HG03103 (cell line): ENCODE measurements around the gene C1RL.
"Not testable (repeated sequence)": the region's sequence is repeated elsewhere in the genome, so short reads cannot be mapped to it uniquely, and the experiment has no call there.

ENCODE experiments used
- ATAC-seq: cut with Tn5 transposase; IDR thresholded peaks from one replicate; pipeline ENCODE4 v1.9.1; 2021; ENCODE audit warnings: low read depth; ENCODE audit not compliant: unreplicated experiment

The C1RL gene

GRCh38 chr12:7068240-7068993 lies 40.6 kb downstream of the C1RL start:
- no peak for ATAC-seq

GRCh38 chr12:7067096-7067495 lies 41.9 kb downstream of the C1RL start:
- ATAC-seq, result no peak

- ATAC-seq, result no peak
Measured at GRCh38 chr12:7066596-7066995, 42.4 kb downstream of the C1RL start.

- ATAC-seq, result no peak
Measured at GRCh38 chr12:7065073-7065623, 43.9 kb downstream of the C1RL start.

- no peak for ATAC-seq
Measured at GRCh38 chr12:7064516-7064915, 44.5 kb downstream of the C1RL start.

GRCh38 chr12:7061596-7061995 lies 47.4 kb downstream of the C1RL start:
- ATAC-seq, result no peak

- ATAC-seq, result no peak
Measured at GRCh38 chr12:7061138-7061537, 47.9 kb downstream of the C1RL start.

GRCh38 chr12:7060353-7060954 lies 48.6 kb downstream of the C1RL start, which contains the start of gene C1S:
Gene C1S (plus strand): TSS chr12:7060718. CDS start chr12:7061913, 1,195 bp downstream.
- ATAC-seq, result no peak

GRCh38 chr12:7059780-7060179 lies 49.2 kb downstream of the C1RL start:
- no peak for ATAC-seq

GRCh38 chr12:7058850-7059395 lies 50.1 kb downstream of the C1RL start:
- no peak for ATAC-seq

GRCh38 chr12:7058163-7058845 lies 50.7 kb downstream of the C1RL start:
- no peak for ATAC-seq

GRCh38 chr12:7055736-7056135 lies 53.3 kb downstream of the C1RL start:
- ATAC-seq, result not testable (repeated sequence)

- no peak for ATAC-seq
Measured at GRCh38 chr12:7054925-7055324, 54.1 kb downstream of the C1RL start.

GRCh38 chr12:7049973-7050372 lies 59.0 kb downstream of the C1RL start:
- ATAC-seq, result not testable (repeated sequence)

- not testable (repeated sequence) for ATAC-seq
Measured at GRCh38 chr12:7049445-7049951, 59.5 kb downstream of the C1RL start.

GRCh38 chr12:7047306-7047705 lies 61.7 kb downstream of the C1RL start:
- no peak for ATAC-seq

GRCh38 chr12:7046383-7047105 lies 62.5 kb downstream of the C1RL start:
- no peak for ATAC-seq

- ATAC-seq, result no peak
Measured at GRCh38 chr12:7045913-7046312, 63.1 kb downstream of the C1RL start.
